Adrenal gland (tissue), 12 donors: ENCODE measurements around the gene DIAPH2. TPM values are rescaled to one million over a fixed set of nuclear protein-coding genes. Genes with fewer than 3 reads are reported as not detected.

Experiments used
- DNase-seq, 7 donors: peaks; one replicate each; pipeline ENCODE4 v3.0.0-alpha.2; 2019 to 2020
- H3K27ac ChIP-seq, 5 donors: fragments of 200-600 bp; sonication (generic) in 4 of 5; 1 replicate in 3 of 5; 2 replicates in 2 of 5; pipeline versions ENCODE4 v1.5.1 to v1.8.0; 2016 to 2020; ENCODE audit warnings: mild to moderate bottlenecking in 1 of 5
- H3K27me3 ChIP-seq: fragments of 200-600 bp; 2 replicates; pipeline ENCODE4 v1.8.0; 2021
- H3K36me3 ChIP-seq, 2 donors: fragments of 200-600 bp; replicated peaks in 1 of 2; 1 replicate in 1 of 2; 2 replicates in 1 of 2; pipeline versions ENCODE4 v1.5.1 to v1.8.0; 2018 to 2022
- H3K4me1 ChIP-seq, 2 donors: fragments of 200-600 bp; replicated peaks in 1 of 2; 1 replicate in 1 of 2; 2 replicates in 1 of 2; pipeline versions ENCODE4 v1.5.1 to v1.8.0; 2018 to 2021
- H3K4me3 ChIP-seq, 4 donors: fragments of 200-600 bp; sonication (generic) in 3 of 4; one replicate each; pipeline ENCODE4 v1.5.1; 2016 to 2018
- H3K9me3 ChIP-seq, 3 donors: fragments of 200-600 bp; sonication (generic) in 1 of 3; replicated peaks in 1 of 3; 1 replicate in 2 of 3; 2 replicates in 1 of 3; pipeline versions ENCODE4 v1.5.1 to v1.8.0; 2016 to 2021
- CTCF ChIP-seq, 6 experiments: fragments of 450-650 bp in 4 of 6; fragments of 200-600 bp in 2 of 6; sonication (generic) in 1 of 6; IDR thresholded peaks; 1 replicate in 5 of 6; 2 replicates in 1 of 6; pipeline versions ENCODE4 v1.5.1 to v1.8.0; 2016 to 2021; ENCODE audit warnings: antibody characterized with exemption in 6 of 6, mild to moderate bottlenecking in 2 of 6, moderate library complexity in 1 of 6
- POLR2A ChIP-seq, 2 donors: fragments of 450-650 bp; IDR thresholded peaks; one replicate each; pipeline ENCODE4 v1.6.1; 2017; ENCODE audit warnings: antibody characterized with exemption in 2 of 2, mild to moderate bottlenecking in 2 of 2, moderate library complexity in 1 of 2
- WGBS, 4 donors: extraction: QIAGEN DNeasy Blood & Tissue Kit in 2 of 4; methylation state at CpG; one replicate each; pipeline versions ENCODE4 v1.1.5 to v1.1.7; 2013 to 2017; 5-methylcytosine and 5-hydroxymethylcytosine counted together
- intact Hi-C, 2 donors: fragments of 100-400 bp; cut with DNase I; formaldehyde crosslinking; loops; one replicate each; pipeline versions ENCODE4 v1.14.1 to v1.15.0; 2022 to 2023
- polyA plus RNA-seq, 3 donors: library from polyadenylated mRNA; stranded (reverse); fragments of 200-250 nt in 2 of 3; fragments of 350-450 nt in 1 of 3; fragmentation: Illumina TruSeq in 1 of 3; extraction: RNeasy Lipid Tissue Mini Kit (QIAGEN cat#74804) in 1 of 3; gene quantifications; one replicate each; pipeline ENCODE4 v1.2.3, GENCODE V29; 2013 to 2014
- total RNA-seq, 9 donors: library from RNA; depleted of rRNA in 4 of 9; stranded (reverse); fragments of >200 nt in 4 of 9; fragments of 120-200 nt in 1 of 9; fragmentation: NEBNext Ultra II Directional in 1 of 9; extraction: Animal tissue kit (Norgen Biotek cat#: 25700) in 1 of 9; gene quantifications; one replicate each; pipeline versions ENCODE4 v1.1.0 to v1.2.4, GENCODE V29; 2013 to 2023
- donor health status: healthy with polysubstance abuse.
- donor health status: Bipolar disorder and iron deficiency.
- donor health status: DM: yes; HTN: yes; CAD: no.
- donor health status: DM: no; HTN: no; CAD: no.
- donor health status: DM: no; HTN: no; CAD: no.
- donor health status: DM: yes; HTN: yes; CAD: no.

The DIAPH2 gene
- total and polyA plus RNA-seq, 12 donors = 3.2 to 33.3 (median 12.3) TPM

GRCh38 chrX:97310373-97310772 is 625.7 kb downstream of the DIAPH2 start:
- Histone ChIP-seq H3K4me1 (no peaks in the 10 kb centered on the region), H3K27ac (no peak overlapping the region), H3K9me3 (no peaks in the 10 kb centered on the region), H3K4me3 (no peak overlapping the region), H3K36me3 (no peaks in the 10 kb centered on the region), H3K27me3 (no peaks in the 10 kb centered on the region)
- intact Hi-C loops = no loop called here
- TF ChIP-seq POLR2A (IDR thresholded peaks at IDR 0.05) (no peak), CTCF (IDR thresholded peaks at IDR 0.05) (no peak)
- WGBS, 4 donors = 50 to 95% (median 74%) methylated on average over 8 of the region's 8 CpGs
- DNase-seq = no peak

GRCh38 chrX:97311066-97311778 is 626.6 kb downstream of the DIAPH2 start:
- no peak for DNase-seq
- WGBS, 4 donors = 66 to 89% (median 80%) methylated on average over 3 to 4 of the region's 4 CpGs
- H3K4me1 ChIP-seq = no peaks in the 10 kb centered on the region
- no peaks in the 10 kb centered on the region for H3K27me3 ChIP-seq
- H3K27ac ChIP-seq = no peak overlapping the region
- intact Hi-C loops = no loop called here
- H3K9me3 ChIP-seq = no peaks in the 10 kb centered on the region
- H3K36me3 ChIP-seq = no peaks in the 10 kb centered on the region
- TF ChIP-seq POLR2A (IDR thresholded peaks at IDR 0.05) = no peak
- no peak for TF ChIP-seq CTCF (IDR thresholded peaks at IDR 0.05)
- H3K4me3 ChIP-seq = no peak overlapping the region

- H3K27ac ChIP-seq = no peak overlapping the region
- H3K36me3 ChIP-seq = no peaks in the 10 kb centered on the region
- WGBS, 4 donors = 60 to 100% (median 88%) methylated on average over 1 of the region's 1 CpG
- TF ChIP-seq CTCF (IDR thresholded peaks at IDR 0.05) (no peak), POLR2A (IDR thresholded peaks at IDR 0.05) (no peak)
- no peaks in the 10 kb centered on the region for H3K9me3 ChIP-seq
- H3K4me3 ChIP-seq = no peak overlapping the region
- H3K4me1 ChIP-seq = no peaks in the 10 kb centered on the region
- H3K27me3 ChIP-seq = no peaks in the 10 kb centered on the region
- intact Hi-C loops = no loop called here
- no peak for DNase-seq
Observed at GRCh38 chrX:97314345-97314744, 629.7 kb downstream of the DIAPH2 start.

- no peak for TF ChIP-seq CTCF (IDR thresholded peaks at IDR 0.05)
- TF ChIP-seq POLR2A (IDR thresholded peaks at IDR 0.05) = no peak
- Histone ChIP-seq H3K4me1 (no peaks in the 10 kb centered on the region), H3K27ac (no peak overlapping the region), H3K27me3 (no peaks in the 10 kb centered on the region), H3K36me3 (no peaks in the 10 kb centered on the region), H3K9me3 (no peaks in the 10 kb centered on the region), H3K4me3 (no peak overlapping the region)
- intact Hi-C loops = no loop called here
- DNase-seq = no peak
- WGBS, 4 donors = 82 to 93% (median 87%) methylated on average over 7 of the region's 7 CpGs
Observed at GRCh38 chrX:97315939-97316338, 631.3 kb downstream of the DIAPH2 start.
